HG03045 (cell line): ENCODE measurements around the gene HECW1.
"Not testable (repeated sequence)": the region's sequence is repeated elsewhere in the genome, so short reads cannot be mapped to it uniquely, and the experiment has no call there.

ENCODE experiments used
- ATAC-seq: cut with Tn5 transposase; IDR thresholded peaks from one replicate; pipeline ENCODE4 v1.9.1; 2021; ENCODE audit warnings: mild to moderate bottlenecking, moderate library complexity; ENCODE audit not compliant: unreplicated experiment

HECW1 gene

DNA sequence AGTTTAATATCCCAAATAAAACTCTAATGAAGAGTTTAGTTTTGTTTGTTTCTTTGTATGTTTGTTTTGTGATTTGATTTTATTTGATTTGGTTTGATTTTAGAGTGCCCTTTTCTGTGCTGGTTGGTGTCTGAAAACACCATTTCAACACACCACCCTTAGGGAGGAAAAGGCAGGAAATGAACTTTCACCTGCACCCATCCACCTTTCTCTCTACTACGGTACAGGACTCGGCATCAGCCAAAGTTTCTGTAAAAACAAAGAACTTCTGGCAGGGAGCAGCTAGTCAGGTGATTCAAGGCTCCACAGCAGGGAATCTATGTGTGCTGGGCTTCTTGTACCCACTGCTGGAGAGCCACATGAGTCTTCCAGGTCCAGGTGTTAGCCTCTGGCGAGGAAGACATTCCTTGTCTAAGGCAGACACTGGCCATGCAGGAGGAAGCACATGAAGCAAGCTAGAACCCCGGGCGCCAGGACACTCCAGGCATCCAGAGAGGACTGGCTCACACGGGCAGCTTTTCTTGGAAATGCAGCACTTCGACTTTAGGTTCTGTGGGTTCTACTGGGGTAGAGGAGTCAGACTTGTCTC, 448.4 kb downstream of the HECW1 start:
- no peak for ATAC-seq

DNA sequence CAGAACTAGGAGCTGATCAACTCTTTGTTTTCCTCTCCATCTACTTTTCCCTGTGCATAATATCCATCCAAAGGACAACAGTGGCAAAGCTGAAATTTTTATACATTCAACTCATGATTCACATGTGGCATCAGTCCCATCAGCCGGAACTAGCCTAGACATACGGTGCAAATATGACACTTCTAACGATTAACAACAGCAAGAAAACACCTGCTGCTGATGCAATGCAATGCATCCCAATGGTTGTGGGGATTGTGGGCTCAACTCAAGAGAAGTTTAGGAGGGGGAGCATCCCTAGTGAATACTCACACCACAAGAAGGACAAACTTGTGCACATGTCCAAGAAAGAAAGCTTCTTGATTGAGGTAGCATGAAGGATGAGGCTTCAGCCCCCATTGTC, 449.9 kb downstream of the HECW1 start:
- no peak for ATAC-seq

GRCh38 chr7:43565786-43566185, 453.3 kb downstream of the HECW1 start:
- no peak for ATAC-seq

DNA sequence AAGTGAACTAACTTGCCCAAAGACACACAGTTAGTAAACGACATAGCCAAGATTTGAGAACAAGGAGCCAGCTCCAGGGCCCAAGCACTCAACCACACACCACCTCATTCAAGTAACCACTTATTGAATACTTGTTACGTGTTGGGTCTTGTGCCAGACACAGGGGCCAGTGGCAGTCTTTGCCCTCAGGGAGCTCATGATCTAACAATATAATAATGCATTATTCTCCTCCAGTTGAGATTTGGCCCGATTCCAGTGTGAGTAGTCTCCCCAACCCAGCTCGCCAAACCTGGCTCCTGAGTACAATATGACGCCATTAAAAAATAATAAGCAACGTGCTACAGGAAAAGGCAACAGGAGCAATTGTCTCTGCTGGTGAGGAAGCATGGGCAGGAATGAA, 456.1 kb downstream of the HECW1 start:
- no peak for ATAC-seq

- ATAC-seq = peak; percentile 73
These were observed 457.0 kb downstream of the HECW1 start for GRCh38 chr7:43569424-43569823.

DNA sequence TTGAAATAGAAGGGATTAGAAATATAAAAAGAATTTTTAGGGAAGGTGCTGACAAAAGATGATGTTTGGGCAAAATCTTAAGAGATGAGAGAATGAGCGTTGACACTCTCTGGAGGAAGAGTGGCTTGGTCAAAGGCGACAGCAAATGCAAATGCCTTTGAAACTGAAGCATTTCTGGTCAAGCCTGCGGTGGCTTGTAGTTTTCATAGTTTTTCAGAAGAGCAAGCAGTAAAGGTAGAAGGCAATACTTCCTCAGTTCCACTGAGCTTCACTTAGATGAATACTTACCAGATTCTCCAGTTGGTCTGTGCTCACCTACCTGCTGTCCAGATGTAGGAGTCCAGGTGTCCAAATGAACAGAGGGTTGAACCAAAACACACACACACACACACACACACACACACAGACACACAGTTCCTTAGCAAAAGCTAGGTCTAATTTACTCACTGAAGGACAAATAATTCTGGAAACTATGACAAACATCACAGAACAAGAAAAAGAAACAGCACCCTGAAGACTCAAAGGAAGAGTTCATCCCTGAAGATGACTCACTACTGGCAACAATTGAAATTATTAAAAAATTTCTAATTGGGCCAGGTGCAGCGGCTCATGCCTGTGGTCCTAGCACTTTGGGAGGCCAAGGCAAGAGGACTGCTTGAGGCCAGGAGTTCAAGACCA, 458.4 kb downstream of the HECW1 start:
- peak; percentile 81 for ATAC-seq

DNA sequence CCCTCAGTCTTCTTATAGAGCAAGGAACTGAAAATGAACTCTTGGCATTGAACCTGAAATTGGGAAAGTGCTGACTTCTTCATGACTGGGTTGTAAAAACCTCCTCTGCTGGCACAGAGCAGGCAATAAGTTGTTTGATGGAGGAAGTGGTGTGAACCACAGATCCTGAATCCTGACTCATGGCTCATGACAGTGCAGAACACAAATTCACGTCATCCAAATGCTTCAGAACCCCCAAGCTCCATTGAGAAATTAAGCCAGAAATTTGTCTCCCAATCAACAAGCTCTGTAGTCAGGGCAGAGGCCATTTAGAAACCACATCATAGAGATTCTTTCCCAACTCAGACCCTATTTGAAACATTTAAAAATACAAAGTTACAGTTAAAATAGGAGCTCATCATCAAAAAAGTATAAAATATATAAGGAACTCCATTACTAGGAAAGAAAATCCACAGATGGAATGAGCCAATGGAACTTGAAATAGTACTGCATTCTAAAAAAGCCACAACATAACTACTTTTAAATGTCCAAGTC, 460.1 kb downstream of the HECW1 start:
- no peak for ATAC-seq

- ATAC-seq = not testable (repeated sequence)
These were observed 461.4 kb downstream of the HECW1 start for GRCh38 chr7:43573832-43574231.

GRCh38 chr7:43575506-43575905, 463.1 kb downstream of the HECW1 start:
- ATAC-seq = no peak

DNA sequence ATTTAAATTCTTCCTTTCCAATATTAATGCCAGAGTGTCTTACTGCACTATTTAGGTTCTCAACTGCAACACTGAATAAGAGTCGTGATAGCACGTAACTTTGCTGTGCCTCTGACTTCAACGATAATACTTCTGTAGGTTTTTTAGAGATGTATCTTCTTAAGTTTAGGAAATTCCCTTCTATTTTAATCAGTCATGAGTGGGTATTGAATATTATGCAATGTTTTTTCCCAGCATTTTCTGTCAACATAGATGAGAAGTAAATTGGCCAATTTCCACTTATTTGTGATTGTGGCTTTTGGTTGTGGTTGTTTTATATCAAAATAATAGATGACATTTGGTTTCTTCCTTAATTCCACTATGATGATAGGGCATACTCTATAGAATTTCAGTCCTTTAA, 463.8 kb downstream of the HECW1 start:
- ATAC-seq = no peak

- ATAC-seq = no peak
These were observed 465.1 kb downstream of the HECW1 start for GRCh38 chr7:43577485-43577951.

DNA sequence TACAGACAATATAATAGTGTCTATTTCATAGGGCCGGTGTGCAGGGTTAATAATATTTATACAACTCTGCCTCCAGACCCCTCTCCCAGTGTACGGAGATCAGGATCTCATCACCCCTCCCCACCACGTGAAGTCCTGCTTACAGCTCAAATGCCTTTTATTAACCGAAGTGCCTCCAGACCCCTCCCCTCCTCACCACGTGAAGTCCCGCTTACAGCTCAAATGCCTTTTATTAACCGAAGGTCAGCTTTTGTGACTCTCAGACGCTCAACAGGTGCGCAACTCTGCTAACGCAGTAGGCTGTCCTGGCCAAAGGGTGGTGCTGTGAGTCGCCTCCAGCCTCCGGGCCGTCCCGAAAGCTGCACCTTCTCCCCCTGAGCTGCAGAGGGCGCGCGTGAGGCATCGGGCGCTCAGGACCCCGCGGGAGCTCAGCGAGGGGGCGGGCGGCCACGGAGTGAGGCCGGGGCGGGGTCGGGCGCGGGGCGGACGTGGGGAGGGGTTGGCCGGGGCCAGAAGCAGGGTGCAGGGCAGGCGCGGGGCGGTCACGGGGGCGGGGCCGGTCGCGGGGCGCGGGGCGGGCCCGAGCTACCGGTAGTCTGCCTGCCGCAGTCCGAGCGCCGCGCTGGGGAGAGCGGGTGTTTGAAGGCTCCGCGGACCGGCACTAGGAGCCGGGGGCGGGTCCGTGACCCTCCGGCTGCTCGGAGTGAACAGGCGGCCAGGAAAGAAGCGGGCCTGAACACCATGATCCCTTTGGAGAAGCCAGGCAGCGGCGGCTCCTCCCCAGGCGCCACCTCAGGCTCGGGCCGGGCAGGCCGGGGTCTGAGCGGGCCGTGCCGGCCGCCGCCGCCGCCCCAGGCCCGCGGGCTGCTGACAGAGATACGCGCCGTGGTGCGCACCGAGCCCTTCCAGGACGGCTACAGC, 470.3 kb downstream of the HECW1 start, which contains the start of gene STK17A:
TSS of gene STK17A (plus strand) at position 606 of the 921 bp plus-strand sequence. CDS start at position 742, 136 bp downstream.
- peak; percentile 74 for ATAC-seq

DNA sequence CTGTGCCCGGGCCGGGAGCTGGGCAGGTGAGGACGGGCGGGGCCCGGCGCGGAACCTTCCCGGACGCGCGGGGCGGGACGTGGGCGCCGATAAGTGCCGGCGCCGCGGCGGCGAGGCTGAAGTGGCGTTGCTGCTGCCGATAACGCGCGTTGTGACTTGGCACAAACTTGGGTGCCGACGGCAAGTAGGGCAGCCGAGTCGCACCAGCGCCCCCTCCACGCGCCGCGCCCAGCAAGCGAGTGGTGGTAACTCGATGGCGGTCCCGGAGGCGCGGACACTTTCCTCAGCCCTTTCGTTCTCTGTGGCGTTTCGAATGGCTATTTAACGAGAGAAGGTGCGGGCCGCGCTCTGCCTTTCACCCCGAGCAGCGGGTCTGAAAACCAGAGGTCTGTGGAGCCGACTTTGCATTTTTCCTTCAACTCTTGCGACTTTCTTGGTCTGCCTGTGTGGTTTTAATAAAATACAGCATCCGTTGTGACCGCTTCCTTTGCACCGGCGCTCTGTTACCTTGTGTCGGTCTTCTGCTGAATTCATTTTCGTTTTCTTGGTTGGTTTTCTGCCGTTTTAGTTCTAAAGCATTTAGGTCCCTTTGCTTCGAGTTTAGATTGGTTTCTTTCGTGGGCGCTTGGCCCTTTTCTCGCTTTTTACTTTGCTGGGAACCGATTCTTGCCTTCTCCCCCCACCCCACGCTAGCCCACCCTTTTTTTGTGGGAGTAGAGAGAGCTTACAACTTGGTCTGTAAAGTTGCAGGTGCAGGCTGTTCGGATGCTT, 471.2 kb downstream of the HECW1 start:
- ATAC-seq = peak; percentile 19

DNA sequence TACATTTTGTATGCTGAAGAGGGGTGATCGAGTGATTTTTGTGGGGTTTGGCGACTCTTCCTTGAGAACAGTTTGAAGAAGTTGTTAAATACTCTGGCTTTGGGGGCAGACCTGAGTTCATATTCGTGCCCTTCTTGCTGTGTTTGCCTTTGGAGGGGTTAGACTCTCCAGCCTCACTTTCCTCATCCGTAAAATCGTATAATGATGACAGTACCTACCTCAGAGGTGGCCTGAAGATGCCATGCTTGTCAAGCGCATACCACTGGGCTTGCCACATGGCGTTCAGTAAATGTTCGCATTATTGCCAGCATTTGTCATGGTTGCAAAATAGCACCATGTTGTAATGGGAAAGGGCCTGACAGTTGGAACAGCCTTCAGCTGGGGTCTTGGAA, 471.7 kb downstream of the HECW1 start:
- no peak for ATAC-seq

DNA sequence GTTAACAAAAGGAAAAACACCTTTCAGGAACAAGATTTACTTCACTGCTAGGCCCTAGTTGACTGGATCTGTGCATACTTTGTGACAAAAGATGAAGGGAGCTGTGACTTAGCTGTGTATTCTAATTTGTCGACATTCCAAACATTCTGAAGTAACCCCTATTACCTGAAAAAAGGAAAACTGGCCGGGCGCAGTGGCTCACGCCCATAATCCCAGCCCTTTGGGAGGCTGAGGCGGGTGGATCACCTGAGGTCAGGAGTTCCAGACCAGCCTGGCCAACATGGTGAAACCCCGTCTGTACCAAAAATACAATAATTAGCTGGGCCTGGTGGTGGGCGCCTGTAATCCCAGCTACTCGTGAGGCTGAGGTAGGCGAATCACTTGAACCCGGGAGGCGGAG, 472.3 kb downstream of the HECW1 start:
- not testable (repeated sequence) for ATAC-seq

DNA sequence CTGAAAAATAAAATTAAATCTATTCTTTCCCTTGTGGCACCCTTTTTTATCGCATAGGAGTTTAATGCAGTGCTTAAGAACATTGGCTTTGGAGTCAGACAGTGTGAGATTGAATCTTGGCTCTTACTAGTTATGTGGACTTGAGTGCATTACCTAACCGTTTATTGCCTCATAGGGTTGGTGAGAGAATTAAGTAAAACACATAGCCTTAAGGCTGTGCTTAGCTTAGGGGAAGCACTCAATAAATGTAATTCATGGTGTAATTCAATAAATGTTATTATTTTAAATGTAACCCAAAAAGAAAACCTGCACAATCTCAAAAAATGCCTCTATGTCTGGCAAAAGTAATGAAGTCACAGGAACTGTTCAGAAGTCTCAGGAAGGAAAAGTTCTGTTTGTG, 473.1 kb downstream of the HECW1 start:
- ATAC-seq = no peak

GRCh38 chr7:43586251-43586900, 473.9 kb downstream of the HECW1 start:
- no peak for ATAC-seq

DNA sequence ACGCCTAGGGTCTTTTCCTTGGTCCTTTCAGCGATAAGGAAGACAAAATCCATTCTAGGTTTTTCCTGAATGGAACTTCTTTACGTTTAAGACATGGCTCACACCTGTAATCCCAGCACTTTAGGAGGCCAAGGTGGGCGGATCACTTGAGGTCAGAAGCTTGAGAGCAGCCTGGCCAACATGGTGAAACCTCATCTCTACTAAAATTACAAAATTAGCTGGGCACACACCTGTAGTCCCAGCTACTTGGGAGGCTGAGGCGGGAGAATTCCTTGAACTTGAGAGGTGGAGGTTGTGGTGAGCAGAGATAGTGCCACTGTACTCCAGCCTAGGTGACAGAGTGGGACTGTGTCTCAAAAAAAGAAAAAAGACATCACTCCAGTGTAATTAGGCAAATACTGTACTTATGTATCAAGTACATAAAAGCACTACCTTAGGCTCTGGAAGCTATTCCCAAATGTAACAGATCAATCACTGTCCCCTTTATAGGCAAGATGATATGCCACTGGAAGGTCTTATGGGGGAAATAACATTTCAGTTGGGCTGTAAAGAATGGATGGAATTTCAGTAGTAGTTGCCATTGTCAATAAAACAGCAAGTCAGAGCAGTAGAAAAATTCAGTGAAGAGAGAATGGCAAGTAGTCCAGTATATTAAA, 476.2 kb downstream of the HECW1 start:
- ATAC-seq = no peak

- ATAC-seq = no peak
These were observed 476.7 kb downstream of the HECW1 start for GRCh38 chr7:43589133-43589478.

- no peak for ATAC-seq
These were observed 477.3 kb downstream of the HECW1 start for GRCh38 chr7:43589728-43590127.
